ENCODE measurements around the gene CTXND1.

DNA sequence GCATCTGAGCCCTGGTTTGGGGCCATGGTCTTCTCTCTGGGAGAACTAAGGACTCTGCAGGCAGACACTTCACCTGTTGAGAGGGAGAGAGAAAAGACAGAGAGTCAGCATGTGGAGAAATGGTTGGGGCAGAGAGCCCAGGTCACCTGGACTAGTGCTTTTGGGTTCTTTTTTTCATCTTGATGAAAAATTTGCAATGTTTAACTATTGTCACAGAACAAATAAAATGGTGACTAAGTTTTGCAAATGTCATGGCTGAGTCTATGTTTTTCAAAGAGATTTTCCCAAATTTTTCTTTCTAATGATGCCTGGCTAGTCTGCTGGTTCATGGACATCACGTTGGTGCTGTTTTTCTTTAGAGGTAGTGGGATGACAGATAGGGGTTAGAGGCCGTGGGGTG, 81.4 kb downstream of the CTXND1 start:
- TF ChIP-seq CTCF (conservative IDR thresholded peaks at IDR 0.05 in 1 of 2, IDR thresholded peaks at IDR 0.05 in 1 of 2; ENCODE audit: extremely low read depth in 1 of 2, insufficient read depth in 1 of 2, low read depth in 1 of 2, low read length in 2 of 2) (no peak), EZH2 (IDR thresholded peaks at IDR 0.05; ENCODE audit: borderline replicate concordance, low read length) (no peak)
